ENCODE results near the gene MCL1.
"Not testable (repeated sequence)": the region's sequence is repeated elsewhere in the genome, so short reads cannot be mapped to it uniquely, and the experiment has no call there.

The MCL1 gene

GRCh38 chr1:150596976-150597375 lies 17.6 kb upstream of the MCL1 start:
- DNase-seq (ENCODE audit: low read depth), result no peak
- H3K4me3 ChIP-seq (ENCODE audit: low read depth, low read length), result no peak overlapping the region
- TF ChIP-seq, protein P1, sequence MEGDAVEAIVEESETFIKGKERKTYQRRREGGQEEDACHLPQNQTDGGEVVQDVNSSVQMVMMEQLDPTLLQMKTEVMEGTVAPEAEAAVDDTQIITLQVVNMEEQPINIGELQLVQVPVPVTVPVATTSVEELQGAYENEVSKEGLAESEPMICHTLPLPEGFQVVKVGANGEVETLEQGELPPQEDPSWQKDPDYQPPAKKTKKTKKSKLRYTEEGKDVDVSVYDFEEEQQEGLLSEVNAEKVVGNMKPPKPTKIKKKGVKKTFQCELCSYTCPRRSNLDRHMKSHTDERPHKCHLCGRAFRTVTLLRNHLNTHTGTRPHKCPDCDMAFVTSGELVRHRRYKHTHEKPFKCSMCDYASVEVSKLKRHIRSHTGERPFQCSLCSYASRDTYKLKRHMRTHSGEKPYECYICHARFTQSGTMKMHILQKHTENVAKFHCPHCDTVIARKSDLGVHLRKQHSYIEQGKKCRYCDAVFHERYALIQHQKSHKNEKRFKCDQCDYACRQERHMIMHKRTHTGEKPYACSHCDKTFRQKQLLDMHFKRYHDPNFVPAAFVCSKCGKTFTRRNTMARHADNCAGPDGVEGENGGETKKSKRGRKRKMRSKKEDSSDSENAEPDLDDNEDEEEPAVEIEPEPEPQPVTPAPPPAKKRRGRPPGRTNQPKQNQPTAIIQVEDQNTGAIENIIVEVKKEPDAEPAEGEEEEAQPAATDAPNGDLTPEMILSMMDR (IDR thresholded peaks at IDR 0.05; ENCODE audit: insufficient read depth, low read depth, low read length, missing control alignments), result no peak

- H3K4me3 ChIP-seq (ENCODE audit: low read depth, low read length), result no peak overlapping the region
- DNase-seq (ENCODE audit: low read depth), result no peak
- TF ChIP-seq, protein P1 (IDR thresholded peaks at IDR 0.05; ENCODE audit: insufficient read depth, low read depth, low read length, missing control alignments), result no peak
These were observed 16.9 kb upstream of the MCL1 start for GRCh38 chr1:150596095-150596892.

DNA sequence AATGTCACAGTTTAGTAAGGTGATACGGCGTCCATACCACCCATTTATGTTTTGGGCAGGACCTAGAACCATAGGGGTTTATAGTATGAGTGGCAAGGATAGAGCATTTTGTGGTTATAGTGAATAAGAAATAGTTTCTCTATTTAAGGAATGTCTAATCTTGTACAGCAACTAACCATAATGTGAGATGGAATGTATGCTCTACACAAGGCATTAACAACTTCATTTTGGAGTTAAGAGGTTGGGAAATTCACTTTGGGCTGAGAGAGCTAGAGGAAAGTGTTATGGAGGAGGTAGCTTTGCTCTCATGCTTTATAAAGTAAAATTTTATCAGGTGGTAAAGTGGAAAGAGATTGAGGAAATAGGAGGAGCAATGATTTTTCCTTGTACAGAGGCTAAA lies 3.0 kb upstream of the MCL1 start:
- TF ChIP-seq, protein P1 (IDR thresholded peaks at IDR 0.05; ENCODE audit: insufficient read depth, low read depth, low read length, missing control alignments), result no peak
- no peak overlapping the region for H3K4me3 ChIP-seq (ENCODE audit: low read depth, low read length)
- no peak for DNase-seq (ENCODE audit: low read depth)

GRCh38 chr1:150581962-150582361 lies 2.6 kb upstream of the MCL1 start:
- H3K4me3 ChIP-seq (ENCODE audit: low read depth, low read length); DNase-seq (ENCODE audit: low read depth): not testable (repeated sequence)

- not testable (repeated sequence) for DNase-seq (ENCODE audit: low read depth); H3K4me3 ChIP-seq (ENCODE audit: low read depth, low read length)
These were observed 2.0 kb upstream of the MCL1 start for GRCh38 chr1:150581437-150581836.

DNA sequence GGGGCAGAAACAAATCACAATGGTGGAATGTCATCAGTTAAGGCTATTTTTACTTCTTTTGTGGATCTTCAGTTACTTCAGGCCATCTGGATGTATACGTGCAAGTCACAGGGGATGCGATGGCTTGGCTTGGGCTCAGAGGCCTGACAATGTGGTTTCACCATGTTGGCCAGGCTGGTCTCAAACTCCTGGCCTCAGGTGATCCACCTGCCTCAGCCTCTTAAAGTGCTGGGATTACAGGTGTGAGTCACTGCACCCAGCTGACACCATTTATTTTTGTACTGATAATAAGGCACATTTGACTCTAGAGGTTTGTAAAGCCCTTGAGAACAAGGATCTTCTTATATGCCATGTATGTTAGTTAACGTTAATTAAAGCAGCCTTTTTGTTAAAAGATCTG lies 1.6 kb upstream of the MCL1 start:
- not testable (repeated sequence) for DNase-seq (ENCODE audit: low read depth)

DNA sequence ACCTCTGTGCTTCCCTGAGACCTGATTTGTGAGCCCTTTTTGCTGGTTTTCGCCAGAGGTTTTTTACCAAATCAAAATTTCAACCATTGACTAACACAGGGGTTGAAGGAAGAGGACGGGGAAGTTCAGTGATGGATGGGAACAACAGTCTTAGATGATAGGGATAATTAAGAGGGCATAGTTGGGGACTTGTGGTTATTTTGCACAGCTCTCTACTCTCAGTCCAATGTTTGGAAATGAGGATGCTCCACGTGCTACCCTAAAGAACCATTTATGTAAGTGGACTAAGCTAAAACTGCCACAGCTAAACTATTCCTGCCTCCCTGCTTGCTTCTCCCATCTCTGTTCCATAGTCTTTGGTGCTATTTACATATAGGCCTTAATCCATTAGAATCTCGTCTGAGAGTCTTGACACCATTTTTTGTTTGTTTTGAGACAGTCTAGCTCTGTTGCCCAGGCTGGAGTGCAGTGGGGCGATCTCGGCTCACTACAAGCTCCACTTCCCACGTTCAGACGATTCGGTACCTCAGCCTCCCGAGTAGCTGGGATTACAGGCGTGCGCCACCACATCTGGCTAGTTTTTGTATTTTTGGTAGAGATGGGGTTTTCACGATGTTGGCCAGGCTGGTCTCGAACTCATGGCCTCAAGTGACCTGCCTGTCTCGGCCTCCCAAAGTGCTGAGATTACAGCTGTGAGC lies 684 bp upstream of the MCL1 start:
- TF ChIP-seq, protein P1 (IDR thresholded peaks at IDR 0.05; ENCODE audit: insufficient read depth, low read depth, low read length, missing control alignments), result no peak
- no peak for DNase-seq (ENCODE audit: low read depth)

More for the DNA sequence above, 1.6 kb upstream of the MCL1 start:
- not testable (repeated sequence) for H3K4me3 ChIP-seq (ENCODE audit: low read depth, low read length)

GRCh38 chr1:150578272-150579109 lies 919 bp downstream of the MCL1 start:
- DNase-seq (ENCODE audit: low read depth), result peak; percentile 61
- peak overlapping the region; percentile 95 for H3K4me3 ChIP-seq (ENCODE audit: low read depth, low read length)
- TF ChIP-seq, protein P1 (IDR thresholded peaks at IDR 0.05; ENCODE audit: insufficient read depth, low read depth, low read length, missing control alignments), result no peak

More for the DNA sequence above, 684 bp upstream of the MCL1 start:
- peak overlapping the region; percentile 94 for H3K4me3 ChIP-seq (ENCODE audit: low read depth, low read length)
